Measurements from ENCODE around the gene APP.
A peak's percentile ranks its signal among the peaks of the same experiment; 100 is the strongest.

Gene APP

DNA sequence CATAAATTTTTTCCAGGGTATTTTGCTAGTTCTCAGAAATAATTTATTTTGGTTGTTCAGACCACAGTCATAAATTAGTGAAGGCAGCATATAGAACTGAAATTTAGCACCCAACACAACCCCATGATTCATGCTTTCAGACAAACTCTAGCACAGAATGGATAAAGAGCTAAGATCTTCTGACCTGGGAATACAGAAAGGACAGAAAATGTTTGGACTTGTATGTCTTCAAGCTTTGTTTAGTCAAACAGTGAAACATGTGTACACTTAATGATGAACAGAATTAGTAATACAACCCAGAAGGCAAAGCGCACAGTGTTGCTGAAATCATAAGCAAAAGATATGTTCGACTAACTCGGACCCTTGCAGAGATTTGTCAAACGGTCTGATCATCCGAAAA is 205.6 kb downstream of the APP start:
- Histone ChIP-seq H3K4me2 (ENCODE audit: low read length) (no peak overlapping the region), H3K9ac (no peak overlapping the region), H3K36me3 (ENCODE audit: control insufficient read depth, insufficient read depth, low read length) (no peaks in the 10 kb centered on the region), H3K4me3 (ENCODE audit: low read depth, low read length) (no peak overlapping the region), H2AFZ (no peak overlapping the region), H3K9me3 (ENCODE audit: control insufficient read depth, low read length) (no peaks in the 10 kb centered on the region), H3K4me1 (no peaks in the 10 kb centered on the region), H3K27ac (no peak overlapping the region), H3K79me2 (no peaks in the 10 kb centered on the region), H3K27me3 (ENCODE audit: control insufficient read depth, insufficient read depth, low read length) (no peaks in the 10 kb centered on the region)
- TF ChIP-seq, protein P1, sequence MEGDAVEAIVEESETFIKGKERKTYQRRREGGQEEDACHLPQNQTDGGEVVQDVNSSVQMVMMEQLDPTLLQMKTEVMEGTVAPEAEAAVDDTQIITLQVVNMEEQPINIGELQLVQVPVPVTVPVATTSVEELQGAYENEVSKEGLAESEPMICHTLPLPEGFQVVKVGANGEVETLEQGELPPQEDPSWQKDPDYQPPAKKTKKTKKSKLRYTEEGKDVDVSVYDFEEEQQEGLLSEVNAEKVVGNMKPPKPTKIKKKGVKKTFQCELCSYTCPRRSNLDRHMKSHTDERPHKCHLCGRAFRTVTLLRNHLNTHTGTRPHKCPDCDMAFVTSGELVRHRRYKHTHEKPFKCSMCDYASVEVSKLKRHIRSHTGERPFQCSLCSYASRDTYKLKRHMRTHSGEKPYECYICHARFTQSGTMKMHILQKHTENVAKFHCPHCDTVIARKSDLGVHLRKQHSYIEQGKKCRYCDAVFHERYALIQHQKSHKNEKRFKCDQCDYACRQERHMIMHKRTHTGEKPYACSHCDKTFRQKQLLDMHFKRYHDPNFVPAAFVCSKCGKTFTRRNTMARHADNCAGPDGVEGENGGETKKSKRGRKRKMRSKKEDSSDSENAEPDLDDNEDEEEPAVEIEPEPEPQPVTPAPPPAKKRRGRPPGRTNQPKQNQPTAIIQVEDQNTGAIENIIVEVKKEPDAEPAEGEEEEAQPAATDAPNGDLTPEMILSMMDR (IDR thresholded peaks at IDR 0.05): no peak

DNA sequence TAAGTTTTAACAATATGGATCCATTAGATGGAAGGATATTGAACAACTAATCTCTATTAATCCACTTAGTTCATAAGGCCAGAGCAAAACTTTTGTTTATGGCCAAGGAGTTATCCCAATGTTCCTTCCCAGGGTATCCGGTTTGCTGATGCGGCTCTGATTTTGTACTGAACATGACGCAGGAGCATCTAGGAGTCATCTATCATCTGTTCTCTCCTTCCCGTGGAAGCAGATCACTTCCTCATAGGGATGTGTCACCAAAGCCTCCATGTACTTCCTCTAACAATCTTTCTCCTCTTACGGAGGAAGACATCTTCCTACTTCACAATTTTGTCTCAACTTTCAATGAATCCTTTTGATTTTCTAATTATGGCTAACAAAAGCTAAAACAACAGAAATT is 206.6 kb downstream of the APP start:
- TF ChIP-seq, protein P1 (IDR thresholded peaks at IDR 0.05): no peak
- H3K4me3 ChIP-seq (ENCODE audit: low read depth, low read length): no peak overlapping the region
- no peak overlapping the region for H3K4me2 ChIP-seq (ENCODE audit: low read length)
- H3K9me3 ChIP-seq (ENCODE audit: control insufficient read depth, low read length): no peaks in the 10 kb centered on the region
- H3K36me3 ChIP-seq (ENCODE audit: control insufficient read depth, insufficient read depth, low read length): no peaks in the 10 kb centered on the region
- H3K4me1 ChIP-seq: no peaks in the 10 kb centered on the region
- H2AFZ ChIP-seq: no peak overlapping the region
- no peaks in the 10 kb centered on the region for H3K79me2 ChIP-seq
- H3K27ac ChIP-seq: peak overlapping the region; percentile 58
- no peak overlapping the region for H3K9ac ChIP-seq
- H3K27me3 ChIP-seq (ENCODE audit: control insufficient read depth, insufficient read depth, low read length): no peaks in the 10 kb centered on the region

DNA sequence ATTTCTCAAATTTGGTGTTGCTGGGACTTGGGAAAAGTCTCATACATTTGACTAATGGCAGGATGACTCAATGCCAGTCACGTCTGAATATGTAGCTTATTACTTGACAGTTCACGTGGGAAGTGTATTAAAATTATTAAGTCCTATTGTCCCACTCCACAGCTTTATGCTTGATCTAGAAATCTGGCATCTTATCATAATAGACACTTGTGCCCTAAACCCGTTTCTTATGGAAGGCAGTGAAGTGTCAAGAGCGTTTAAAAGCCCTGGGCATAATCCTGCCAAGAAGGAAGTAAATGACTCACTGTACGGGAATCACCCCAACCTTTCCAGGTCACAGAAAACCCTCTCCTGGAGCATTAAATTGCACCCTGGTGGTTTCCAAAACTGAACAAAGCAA is 207.4 kb downstream of the APP start:
- Histone ChIP-seq H2AFZ (no peak overlapping the region), H3K9me3 (ENCODE audit: control insufficient read depth, low read length) (no peaks in the 10 kb centered on the region), H3K79me2 (no peaks in the 10 kb centered on the region), H3K27me3 (ENCODE audit: control insufficient read depth, insufficient read depth, low read length) (no peaks in the 10 kb centered on the region), H3K27ac (peak overlapping the region; percentile 58), H3K4me2 (ENCODE audit: low read length) (no peak overlapping the region), H3K4me1 (no peaks in the 10 kb centered on the region), H3K36me3 (ENCODE audit: control insufficient read depth, insufficient read depth, low read length) (no peaks in the 10 kb centered on the region), H3K9ac (no peak overlapping the region), H3K4me3 (ENCODE audit: low read depth, low read length) (no peak overlapping the region)
- TF ChIP-seq, protein P1 (IDR thresholded peaks at IDR 0.05): no peak

DNA sequence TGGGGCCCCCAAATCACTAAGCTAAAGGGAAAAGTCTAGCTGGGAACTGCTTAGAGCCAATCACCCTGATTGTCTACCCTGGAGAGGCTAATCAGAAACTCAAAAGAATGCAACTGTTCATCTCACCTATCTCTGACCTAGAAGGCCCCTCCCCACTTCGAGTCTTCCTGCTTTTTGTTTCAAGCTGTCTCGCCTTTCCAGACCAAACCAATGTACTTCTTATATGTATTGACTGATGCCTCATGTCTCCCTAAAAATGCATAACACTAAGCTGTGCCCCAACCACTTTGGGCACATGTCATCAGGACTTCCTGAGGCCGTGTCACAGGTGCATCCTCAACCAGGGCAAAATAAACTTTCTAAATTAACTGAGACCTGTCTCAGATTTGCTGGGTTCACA is 209.5 kb downstream of the APP start:
- Histone ChIP-seq H3K27me3 (ENCODE audit: control insufficient read depth, insufficient read depth, low read length) (no peaks in the 10 kb centered on the region), H3K4me2 (ENCODE audit: low read length) (no peak overlapping the region), H3K4me3 (ENCODE audit: low read depth, low read length) (no peak overlapping the region), H2AFZ (no peak overlapping the region), H3K27ac (no peak overlapping the region), H3K79me2 (no peaks in the 10 kb centered on the region), H3K4me1 (no peaks in the 10 kb centered on the region), H3K36me3 (ENCODE audit: control insufficient read depth, insufficient read depth, low read length) (no peaks in the 10 kb centered on the region), H3K9me3 (ENCODE audit: control insufficient read depth, low read length) (no peaks in the 10 kb centered on the region), H3K9ac (no peak overlapping the region)
- TF ChIP-seq, protein P1 (IDR thresholded peaks at IDR 0.05): no peak

DNA sequence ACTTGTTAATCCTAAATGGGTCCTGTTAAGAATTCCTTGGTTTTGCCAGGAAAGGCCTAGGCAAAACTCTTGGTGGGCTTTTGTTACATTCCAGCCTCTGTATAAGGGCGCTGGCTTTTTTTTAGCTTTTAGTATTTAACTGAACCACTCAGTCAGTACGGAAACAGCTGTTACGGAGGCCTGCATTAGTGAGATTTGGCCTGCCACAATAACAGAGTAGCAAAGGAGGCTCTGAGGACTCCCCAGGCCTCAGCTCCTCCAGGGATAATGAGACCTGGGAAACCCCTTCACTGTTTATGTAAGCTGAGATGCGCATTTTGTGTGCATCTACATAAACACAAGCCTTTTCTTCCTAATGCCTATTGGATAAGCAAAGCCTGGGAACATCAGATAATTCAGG is 210.2 kb downstream of the APP start:
- Histone ChIP-seq H3K9ac (no peak overlapping the region), H3K4me2 (ENCODE audit: low read length) (no peak overlapping the region), H3K9me3 (ENCODE audit: control insufficient read depth, low read length) (no peaks in the 10 kb centered on the region), H3K4me1 (no peaks in the 10 kb centered on the region), H3K27ac (no peak overlapping the region), H2AFZ (no peak overlapping the region), H3K4me3 (ENCODE audit: low read depth, low read length) (no peak overlapping the region), H3K36me3 (ENCODE audit: control insufficient read depth, insufficient read depth, low read length) (no peaks in the 10 kb centered on the region), H3K27me3 (ENCODE audit: control insufficient read depth, insufficient read depth, low read length) (no peaks in the 10 kb centered on the region), H3K79me2 (no peaks in the 10 kb centered on the region)
- TF ChIP-seq, protein P1 (IDR thresholded peaks at IDR 0.05): no peak

All from parathyroid adenoma (tissue), 2 donors.